GM21390 (cell line): ENCODE measurements around the gene FAM98C.

Experiments used
- ATAC-seq: cut with Tn5 transposase; IDR thresholded peaks from one replicate; pipeline ENCODE4 v1.9.1; 2021; ENCODE audit not compliant: unreplicated experiment

FAM98C gene

GRCh38 chr19:38452430-38453366 lies 49.8 kb downstream of the FAM98C start:
- no peak for ATAC-seq

- no peak for ATAC-seq
Measured at GRCh38 chr19:38453596-38453995, 50.7 kb downstream of the FAM98C start.

GRCh38 chr19:38455031-38455430 lies 52.1 kb downstream of the FAM98C start:
- ATAC-seq = no peak

- ATAC-seq = no peak
Measured at GRCh38 chr19:38457202-38457601, 54.3 kb downstream of the FAM98C start.

GRCh38 chr19:38457690-38458405 lies 55.0 kb downstream of the FAM98C start:
- ATAC-seq = no peak
